GM19395 (cell line): ENCODE data around the gene PSMC5.
A peak's percentile ranks its signal among the peaks of the same experiment; 100 is the strongest.
"Not testable (repeated sequence)": the region's sequence is repeated elsewhere in the genome, so short reads cannot be mapped to it uniquely, and the experiment has no call there.

Experiments used
- ATAC-seq: cut with Tn5 transposase; IDR thresholded peaks from one replicate; pipeline ENCODE4 v1.9.1; 2021; ENCODE audit warnings: mild to moderate bottlenecking, moderate library complexity; ENCODE audit not compliant: unreplicated experiment

PSMC5 gene

DNA sequence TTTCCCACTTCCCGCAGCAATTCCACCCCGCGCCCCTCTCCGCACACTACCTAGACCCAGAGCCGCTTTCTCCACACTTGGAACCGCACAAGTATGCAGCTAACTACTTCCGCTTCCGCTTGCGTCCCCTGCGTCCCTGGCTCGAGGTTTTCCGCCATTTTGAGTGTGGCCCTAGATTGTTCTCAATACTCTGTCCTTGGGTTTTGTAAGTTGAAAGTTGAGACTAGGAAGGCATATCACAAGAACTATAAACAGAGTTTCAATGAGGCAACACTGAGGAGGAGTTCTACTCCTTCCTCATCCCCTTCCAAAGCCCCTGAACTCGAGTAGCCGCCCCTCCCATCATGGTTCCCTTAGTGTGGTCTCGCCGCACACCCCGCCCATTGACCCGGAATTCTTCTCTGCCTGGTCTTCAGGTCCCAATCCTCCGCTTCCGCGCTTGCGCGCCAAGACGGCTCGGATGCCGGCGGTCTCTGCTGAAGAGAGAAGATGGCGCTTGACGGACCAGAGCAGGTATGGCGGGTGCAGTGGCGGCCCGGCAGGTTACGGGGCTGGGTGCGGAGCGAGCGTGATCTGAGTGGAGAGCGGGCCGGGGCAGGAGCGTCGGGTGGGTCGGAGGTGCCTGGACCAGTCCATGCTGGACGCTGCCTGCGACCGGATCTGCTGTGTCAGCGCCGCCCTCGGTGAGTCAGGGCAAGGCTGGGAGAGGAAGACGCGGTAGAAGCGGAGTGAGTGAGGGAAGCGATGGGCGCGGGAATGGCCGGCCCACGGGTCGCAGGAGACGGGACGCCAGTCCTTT lies at the start of gene PSMC5, which contains the start of gene FTSJ3:
Gene PSMC5 (plus strand): TSS at position 430 of the 799 bp plus-strand sequence. CDS start 60 bp downstream, at position 490.
Gene FTSJ3 (minus strand): TSS at position 662 of the 799 bp plus-strand sequence. CDS start 761 bp downstream, outside the sequence.
- peak; percentile 91 for ATAC-seq

DNA sequence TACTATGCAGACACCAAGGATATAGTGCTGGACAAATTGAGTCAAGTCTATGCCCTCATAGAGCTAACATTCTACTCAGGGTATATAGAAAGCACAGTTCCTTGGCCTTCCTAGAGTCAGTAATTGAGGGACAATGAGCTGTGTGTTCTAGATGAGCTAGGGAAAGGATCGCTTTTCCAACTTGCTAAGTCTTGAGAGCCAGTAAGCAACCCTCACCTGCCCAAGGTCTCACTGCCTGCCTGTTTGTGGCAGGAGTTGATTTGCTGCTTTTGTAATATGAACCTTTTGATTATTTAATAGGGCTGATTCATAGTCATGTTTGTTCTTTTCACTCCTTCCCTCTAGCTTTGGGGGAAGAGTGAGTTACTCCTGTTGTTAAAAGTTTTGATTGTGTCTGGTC lies 46.7 kb upstream of the PSMC5 start:
- ATAC-seq, result no peak

DNA sequence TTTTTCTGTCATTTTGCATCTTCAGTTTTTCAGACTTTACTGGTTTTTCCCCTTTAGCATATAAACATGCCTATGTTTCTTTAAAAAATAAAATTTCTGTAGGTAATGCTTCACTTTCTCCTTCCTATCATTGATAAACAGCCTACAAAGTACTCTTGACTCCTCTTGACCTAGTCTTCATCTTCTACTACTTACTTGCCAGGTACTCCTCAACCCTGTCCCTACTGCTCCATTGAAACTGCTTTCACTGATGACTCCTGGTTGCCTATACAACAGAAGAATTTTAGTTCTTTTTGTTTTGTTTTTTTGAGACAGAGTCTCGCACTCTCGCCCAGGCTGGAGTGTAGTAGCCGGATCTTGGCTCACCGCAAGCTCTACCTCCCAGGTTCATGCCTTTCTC lies 46.3 kb upstream of the PSMC5 start:
- no peak for ATAC-seq

DNA sequence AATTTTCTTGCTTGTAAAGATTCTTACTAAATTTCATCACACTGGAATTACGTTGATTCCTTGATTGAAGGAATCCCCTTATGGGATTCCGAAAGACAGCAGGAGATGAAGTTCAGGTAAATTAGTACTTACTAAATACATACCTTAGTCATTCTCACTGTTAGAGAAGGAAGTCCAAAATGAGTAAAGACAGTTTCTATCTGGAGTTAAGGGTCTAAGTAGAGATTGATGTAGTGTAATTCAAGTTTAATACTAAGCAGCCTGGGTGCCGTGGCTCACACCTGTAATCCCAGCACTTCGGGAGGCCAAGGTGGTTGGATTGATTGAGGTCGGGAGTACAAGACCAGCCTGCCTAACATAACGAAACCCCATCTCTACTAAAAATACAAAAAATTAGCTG lies 43.7 kb upstream of the PSMC5 start:
- no peak for ATAC-seq

DNA sequence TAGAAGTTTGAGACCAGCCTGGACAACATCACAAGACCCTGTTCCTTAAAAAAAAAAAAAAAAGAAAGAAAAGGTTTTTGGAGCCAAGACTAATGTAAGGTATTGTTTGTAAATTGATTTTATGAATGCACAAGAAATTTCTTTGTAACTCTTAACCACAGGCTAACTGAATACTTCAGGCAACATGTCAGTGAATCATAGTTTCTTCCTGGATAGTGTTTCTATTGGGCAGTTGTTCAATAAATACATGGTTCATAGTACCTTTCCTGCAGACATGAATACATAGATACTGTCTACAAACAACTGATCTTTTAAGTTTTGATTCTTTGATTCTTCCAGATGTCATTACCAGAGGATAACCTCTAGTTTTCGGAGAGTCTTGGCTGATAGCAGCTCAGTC lies 41.7 kb upstream of the PSMC5 start:
- ATAC-seq, result no peak

DNA sequence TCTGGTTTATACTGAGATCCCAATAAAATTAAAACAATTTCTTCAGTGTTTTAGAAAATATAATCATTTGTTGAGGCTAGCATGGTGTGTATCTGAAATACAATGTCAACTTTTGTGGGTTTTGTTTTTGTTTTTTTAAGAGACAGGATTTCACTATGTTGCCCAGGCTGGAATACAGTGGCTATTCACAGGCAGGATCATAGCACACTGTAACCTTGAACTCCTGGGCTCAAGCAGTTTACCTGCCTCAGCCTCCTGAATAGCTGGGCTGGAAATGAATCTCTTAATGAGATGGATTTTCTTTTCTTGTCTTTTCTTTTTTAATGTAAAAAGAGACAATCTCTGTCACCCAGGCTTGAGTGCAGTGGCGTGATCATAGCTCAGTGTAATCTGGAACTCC lies 41.1 kb upstream of the PSMC5 start:
- no peak for ATAC-seq

DNA sequence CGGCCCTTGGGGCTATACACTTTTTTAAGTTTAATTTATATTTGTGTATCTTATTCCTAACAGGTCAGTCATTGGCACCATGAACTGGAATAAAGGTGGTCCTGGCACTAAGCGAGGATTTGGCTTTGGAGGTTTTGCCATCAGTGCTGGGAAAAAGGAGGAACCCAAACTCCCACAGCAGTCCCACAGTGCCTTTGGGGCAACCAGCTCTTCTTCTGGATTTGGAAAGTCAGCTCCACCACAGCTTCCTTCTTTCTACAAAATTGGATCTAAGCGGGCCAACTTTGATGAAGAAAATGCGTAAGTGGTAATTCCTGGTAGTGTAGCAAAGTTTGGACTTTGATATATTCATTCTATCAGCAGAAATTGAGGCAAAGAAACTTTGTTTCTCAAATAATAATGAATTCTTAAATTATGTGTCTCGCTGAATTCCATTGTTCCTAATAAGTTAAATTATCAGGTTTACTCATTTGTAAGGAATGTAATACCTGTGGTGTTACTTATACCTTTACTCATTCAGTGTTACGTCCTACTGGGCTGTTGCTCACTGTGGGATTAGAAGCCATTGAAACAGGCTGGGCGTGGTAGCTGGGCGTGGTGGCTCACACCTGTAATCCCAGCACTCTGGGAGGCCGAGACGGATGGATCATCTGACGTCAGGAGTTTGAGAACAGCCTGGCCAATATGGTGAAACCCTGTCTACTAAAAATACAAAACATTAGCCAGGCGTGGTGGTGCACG lies 40.1 kb upstream of the PSMC5 start:
- no peak for ATAC-seq

DNA sequence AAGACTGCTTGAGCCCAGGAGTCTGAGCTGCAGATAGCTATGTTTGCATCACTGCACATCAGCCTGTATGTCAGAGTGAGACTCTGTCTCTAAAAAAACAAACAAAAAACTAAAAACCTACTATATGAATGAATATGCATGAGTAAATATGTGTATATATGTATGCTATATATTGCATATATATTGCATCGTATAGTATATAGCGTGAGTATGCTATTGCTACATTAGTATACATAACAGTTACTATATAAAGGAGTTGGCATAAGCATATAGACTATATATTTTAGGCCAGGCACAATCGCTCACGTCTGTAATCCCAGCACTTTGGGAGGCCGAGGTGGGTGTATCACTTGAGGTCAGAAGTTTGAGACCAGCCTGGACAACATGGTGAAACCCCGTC lies 37.2 kb upstream of the PSMC5 start:
- ATAC-seq, result no peak

DNA sequence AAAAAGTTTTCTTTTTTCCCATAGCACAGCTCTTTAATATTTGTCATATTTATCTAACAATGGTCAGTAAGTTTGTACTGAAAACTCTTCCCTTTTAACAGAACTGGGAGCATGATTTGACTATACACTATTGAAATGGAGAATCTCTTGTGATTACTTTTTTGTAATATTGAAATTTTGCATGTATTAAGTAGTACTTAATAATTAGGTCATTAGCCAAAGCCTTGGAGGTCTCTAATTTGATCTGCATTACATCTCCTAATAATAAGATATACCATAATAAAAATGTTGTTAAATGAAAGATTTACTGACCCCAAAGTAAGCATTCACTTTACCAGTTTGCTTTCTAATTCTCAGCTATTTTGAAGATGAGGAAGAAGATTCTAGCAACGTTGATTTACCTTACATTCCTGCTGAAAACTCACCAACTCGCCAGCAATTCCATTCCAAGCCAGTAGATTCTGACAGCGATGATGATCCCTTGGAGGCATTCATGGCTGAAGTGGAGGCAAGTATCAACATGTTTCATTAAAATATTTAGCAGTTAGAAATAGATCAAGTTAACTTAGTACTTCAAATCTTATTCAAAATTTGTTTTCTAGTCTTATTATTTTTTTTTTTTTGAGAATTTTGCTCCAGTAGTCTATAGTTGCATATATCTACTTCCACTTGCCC lies 35.0 kb upstream of the PSMC5 start:
- no peak for ATAC-seq

DNA sequence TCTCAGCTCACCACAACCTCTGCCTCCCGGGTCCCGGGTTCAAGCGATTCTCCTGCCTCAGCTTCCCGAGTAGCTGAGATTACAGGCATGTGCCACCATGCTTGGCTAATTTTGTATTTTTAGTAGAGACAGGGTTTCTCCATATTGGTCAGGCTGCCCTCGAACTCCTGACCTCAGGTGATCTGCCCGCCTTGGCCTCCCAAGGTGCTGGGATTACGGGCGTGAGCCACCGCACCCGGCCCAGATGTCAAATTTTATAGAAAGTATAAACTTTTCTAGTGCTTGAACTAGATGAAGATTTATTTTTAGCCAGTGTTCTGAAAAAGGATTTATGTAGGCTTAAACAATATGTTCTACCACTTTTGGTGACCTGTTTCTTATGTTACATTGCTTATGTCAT lies 30.9 kb upstream of the PSMC5 start:
- not testable (repeated sequence) for ATAC-seq

DNA sequence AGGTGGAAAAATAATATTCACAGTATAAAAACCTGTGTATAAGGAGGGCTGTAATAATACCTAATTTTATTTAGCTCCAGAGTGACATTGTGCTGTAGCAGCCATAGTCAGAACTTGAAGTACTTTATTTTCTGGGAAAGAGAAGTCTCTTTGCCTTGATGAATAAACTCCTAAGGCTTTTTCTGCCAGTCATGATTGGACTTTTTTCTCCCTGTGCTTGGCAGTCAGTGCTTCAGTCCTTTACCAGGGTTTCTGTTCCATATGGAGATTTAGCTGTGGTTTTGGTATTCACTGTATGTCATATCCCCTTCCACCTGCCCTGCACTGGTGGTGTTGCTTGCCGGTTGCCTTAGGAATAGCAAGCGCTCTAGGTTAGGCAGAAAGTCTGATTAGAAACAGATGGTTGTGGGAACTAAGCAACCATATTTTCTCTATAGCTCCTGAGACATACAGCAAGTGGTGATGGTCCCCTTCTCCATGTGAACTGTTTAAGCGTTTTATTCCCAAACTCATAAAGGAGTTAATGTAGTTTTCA lies 28.6 kb upstream of the PSMC5 start:
- no peak for ATAC-seq

DNA sequence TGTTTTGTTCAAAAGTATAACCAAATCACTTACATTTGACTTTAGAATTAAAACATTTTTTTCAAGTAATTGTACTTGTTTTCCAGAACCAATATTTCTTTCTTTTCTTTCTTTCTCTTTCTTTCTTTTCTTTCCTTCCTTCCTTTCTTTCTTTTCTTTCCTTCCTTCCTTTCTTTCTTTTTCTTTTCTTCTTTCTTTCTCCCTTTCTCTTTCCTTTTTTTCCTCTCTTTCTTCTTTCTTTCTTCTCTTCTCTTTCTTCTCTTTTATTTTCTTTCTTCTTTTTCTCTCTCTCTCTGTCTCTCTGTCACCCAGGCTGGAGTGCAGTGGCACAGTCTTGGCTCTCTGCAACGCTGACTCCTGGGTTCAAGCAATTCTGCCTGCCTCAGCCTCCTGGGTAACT lies 26.4 kb upstream of the PSMC5 start:
- no peak for ATAC-seq

DNA sequence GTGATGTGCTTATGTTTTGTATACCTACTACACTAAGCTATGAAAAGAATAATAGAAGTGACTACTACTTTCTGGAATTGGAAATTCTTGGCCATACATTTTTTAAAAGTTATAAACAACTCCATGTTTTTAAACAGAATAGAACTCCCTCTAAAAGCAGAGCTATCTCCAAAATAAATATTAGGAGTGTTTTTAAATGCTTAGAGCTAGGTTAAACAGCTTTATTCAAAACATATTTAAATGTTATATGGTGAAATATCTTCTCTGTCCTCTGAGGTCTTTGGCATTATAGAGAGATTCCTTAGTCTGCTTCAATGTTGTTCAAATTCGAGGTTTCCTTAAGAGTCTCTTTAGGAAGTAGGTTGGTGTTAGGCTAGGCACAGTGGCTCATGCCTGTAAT lies 22.9 kb upstream of the PSMC5 start:
- no peak for ATAC-seq

DNA sequence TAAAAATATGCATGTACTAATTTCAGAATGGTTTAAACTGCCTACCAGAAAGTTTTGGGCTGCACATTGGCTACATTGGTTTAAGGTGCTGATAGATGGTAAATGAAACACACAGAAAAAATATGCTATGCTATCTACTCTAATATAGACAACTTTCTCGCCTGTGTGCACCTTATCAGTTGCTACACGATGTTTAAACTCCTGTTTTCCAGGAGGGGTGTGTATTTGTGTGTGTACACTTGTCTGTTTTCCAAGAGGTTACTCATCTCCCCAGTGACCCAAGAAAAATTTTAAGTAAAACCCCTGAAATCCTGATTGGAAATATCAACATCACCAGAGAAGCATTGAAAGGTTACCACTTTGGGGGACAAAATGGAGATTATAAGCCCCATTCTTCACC lies 21.6 kb upstream of the PSMC5 start:
- no peak for ATAC-seq

DNA sequence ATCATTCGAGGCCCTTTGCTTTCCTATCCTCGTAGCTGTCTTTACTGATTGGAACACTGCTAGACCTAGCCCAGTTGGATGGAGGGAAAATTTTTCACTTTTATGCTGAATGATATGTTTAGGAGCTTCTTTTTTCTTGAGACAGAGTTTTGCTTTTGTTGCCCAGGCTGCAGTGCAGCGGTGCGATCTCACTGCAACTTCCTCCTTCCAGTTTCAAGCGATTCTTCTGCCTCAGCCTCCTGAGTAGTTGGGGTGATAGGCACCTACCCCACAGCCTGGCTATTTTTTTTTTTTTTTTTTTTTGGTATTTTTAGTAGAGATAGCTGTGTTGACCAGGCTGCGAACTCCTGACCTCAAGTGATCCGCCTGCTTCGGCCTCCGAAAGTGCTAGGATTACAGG lies 17.3 kb upstream of the PSMC5 start:
- no peak for ATAC-seq

DNA sequence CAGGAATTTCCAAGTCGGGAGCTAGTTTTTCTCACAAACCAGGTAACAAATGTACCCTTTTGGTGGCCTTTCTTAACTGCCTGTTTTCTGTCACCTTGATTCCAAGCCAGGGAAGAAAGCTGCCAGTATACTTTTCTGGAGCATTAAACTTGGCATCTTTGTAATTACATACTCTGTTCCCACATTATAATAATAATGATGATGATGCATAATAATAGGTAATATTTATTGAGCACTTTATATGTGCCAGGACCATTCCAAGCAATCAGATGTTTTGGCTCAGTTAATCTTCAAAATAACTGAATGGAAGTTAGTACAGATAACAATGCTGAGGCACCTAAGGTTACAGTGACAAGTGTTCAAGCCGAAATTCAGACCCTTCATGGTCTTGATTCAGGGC lies 11.1 kb upstream of the PSMC5 start:
- no peak for ATAC-seq

DNA sequence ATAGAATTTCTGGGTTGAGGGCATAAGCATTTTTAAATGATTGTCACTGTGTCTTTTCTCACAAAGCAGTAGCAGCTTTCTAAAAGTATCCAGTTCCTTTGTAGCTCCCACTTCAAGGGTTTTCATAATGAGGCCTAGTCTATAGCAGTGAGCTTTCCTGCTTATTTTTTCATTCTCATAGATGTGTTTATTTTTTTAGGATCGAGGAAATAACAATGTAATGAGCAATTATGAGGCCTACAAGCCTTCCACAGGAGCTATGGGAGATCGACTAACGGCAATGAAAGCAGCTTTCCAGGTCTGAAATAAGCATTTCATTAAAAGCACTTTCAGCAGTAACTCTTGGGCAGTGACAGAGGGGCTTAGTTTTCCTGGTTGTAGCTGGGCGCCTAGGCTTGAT lies 10.6 kb upstream of the PSMC5 start:
- no peak for ATAC-seq

DNA sequence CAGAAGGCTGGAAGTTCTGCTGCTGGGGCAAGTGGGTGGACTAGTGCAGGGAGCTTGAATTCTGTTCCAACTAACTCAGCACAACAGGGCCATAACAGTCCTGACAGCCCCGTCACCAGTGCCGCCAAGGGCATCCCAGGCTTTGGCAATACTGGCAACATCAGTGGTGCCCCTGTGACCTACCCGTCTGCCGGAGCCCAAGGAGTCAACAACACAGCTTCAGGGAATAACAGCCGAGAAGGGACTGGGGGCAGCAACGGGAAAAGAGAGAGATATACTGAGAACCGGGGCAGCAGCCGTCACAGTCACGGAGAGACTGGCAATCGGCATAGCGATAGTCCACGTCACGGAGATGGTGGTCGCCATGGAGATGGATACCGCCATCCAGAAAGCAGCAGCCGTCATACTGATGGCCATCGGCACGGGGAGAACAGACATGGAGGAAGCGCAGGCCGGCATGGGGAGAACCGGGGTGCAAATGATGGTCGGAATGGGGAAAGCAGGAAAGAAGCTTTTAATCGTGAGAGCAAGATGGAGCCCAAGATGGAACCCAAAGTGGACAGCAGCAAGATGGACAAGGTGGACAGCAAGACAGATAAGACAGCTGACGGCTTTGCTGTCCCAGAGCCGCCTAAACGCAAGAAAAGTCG lies 9.4 kb upstream of the PSMC5 start:
- ATAC-seq, result no peak

DNA sequence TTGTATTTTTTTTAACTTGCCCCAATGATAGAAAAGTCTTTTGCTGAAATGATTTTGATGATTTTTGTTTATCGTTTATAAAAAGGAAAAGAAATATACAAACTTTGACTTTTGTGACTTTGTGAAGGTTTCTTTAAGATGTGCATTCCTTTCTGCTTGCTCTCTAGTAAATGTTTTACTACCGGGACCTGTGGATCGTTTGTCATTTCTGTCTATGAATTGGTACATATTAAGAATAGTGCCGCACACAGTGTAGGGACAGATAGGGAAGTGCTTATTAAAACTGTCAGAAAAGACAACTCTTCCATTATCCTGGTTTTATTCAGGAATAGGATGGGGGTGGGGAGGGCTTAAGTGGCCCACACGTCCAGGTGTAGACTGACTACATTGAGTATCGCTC lies 8.1 kb upstream of the PSMC5 start:
- no peak for ATAC-seq

DNA sequence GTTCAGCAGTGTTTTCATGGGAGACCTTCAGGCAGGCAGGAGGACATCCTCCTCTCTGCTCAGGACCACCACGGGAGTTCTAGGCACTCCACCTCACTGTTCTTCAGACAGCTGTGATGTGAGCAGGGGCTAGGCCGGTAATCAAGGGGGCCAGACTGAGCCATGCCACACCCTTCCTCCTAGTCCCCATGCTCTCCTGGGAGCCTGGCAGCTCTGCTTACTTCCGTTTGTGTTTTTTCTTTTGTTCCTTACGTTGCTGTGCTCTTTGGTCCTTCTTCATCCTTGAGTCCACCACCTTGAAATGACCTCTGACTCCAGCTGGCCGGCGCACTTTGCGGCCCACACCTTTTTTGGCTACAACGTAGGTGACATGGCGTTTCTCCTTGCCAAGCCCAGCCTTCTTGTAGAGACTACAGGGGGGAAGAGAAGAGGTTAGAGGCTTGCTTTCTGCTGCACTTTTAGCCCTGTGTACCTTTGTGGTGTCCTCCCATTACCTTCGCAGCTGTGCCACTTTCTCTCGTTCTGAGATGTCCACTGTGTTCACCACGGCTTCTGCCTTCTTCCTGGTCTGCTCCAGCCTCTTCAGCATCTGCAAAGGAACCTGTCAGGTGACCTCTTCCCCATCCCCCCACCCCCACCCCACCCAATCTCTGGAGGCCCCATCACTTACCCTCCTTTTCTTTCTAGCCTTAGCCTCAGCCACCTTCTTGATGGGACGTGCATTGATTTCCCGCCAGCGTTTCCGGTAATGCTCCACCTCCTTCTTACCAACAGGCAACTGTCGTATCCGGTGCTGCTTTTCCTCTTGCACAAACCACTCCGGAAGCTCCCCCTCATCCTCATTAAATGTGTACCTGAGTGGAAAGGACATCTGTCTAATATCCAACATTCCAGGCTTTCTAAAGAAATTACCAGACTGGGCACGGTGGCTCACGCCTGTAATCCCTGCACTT lies 7.4 kb upstream of the PSMC5 start:
- no peak for ATAC-seq
